Keratinocyte (primary cell): ENCODE measurements around the gene CNTNAP5. TPM values are rescaled to one million over a fixed set of nuclear protein-coding genes. Genes with fewer than 3 reads are reported as not detected.

ENCODE experiments used
- DNase-seq: peaks from one replicate; pipeline ENCODE4 v3.0.0-alpha.2; 2011; ENCODE audit warnings: low read depth, missing footprints, low spot score
- FAIRE-seq: peaks from 2 replicates; lab custom pipeline; 2011; peaks lifted over from hg19 to GRCh38; lab: Jason Lieb, UNC
- H2AFZ ChIP-seq: 2 replicates; pipeline ENCODE4 v1.6.0; 2012; ENCODE audit warnings: low read length, control low read depth, inconsistent platforms; ENCODE audit not compliant: control insufficient read depth
- H3K27ac ChIP-seq: 2 replicates; pipeline ENCODE4 v1.5.1; 2011; ENCODE audit warnings: low read length; ENCODE audit not compliant: control insufficient read depth, insufficient read depth
- H3K27me3 ChIP-seq: 3 replicates; pipeline ENCODE4 v1.6.0; 2011; ENCODE audit warnings: low read length; ENCODE audit not compliant: control insufficient read depth, insufficient read depth; ENCODE audit errors: extremely low read depth
- H3K36me3 ChIP-seq, 2 experiments: 2 replicates in 1 of 2; 3 replicates in 1 of 2; pipeline ENCODE4 v1.5.1; 2011; ENCODE audit warnings: low read length in 2 of 2, mild to moderate bottlenecking in 1 of 2; ENCODE audit not compliant: control insufficient read depth in 2 of 2, insufficient read depth in 2 of 2; ENCODE audit errors: extremely low read depth in 1 of 2
- H3K4me1 ChIP-seq: 3 replicates; pipeline ENCODE4 v1.5.1; 2011; ENCODE audit warnings: low read length; ENCODE audit not compliant: control insufficient read depth, insufficient read depth; ENCODE audit errors: extremely low read depth
- H3K4me2 ChIP-seq: 3 replicates; pipeline ENCODE4 v1.6.0; 2011; ENCODE audit warnings: low read depth, low read length; ENCODE audit not compliant: control insufficient read depth, insufficient read depth; ENCODE audit errors: extremely low read depth
- H3K4me3 ChIP-seq, 3 experiments: fragments of 200-600 bp in 1 of 3; sonication (generic) in 1 of 3; 2 replicates in 2 of 3; 3 replicates in 1 of 3; pipeline ENCODE4 v1.5.1; 2011 to 2016; ENCODE audit warnings: low read length in 3 of 3, mild to moderate bottlenecking in 3 of 3, control low read depth in 2 of 3, inconsistent platforms in 1 of 3, low read depth in 1 of 3, mixed read lengths in 1 of 3, mixed run types in 1 of 3, moderate library complexity in 1 of 3; ENCODE audit not compliant: control insufficient read depth in 2 of 3, insufficient read depth in 2 of 3; ENCODE audit errors: extremely low read depth in 1 of 3
- H3K79me2 ChIP-seq: 2 replicates; pipeline ENCODE4 v1.6.0; 2012; ENCODE audit warnings: low read length; ENCODE audit not compliant: control insufficient read depth, insufficient read depth
- H3K9ac ChIP-seq: 3 replicates; pipeline ENCODE4 v1.6.0; 2011; ENCODE audit warnings: low read length; ENCODE audit not compliant: control insufficient read depth, insufficient read depth; ENCODE audit errors: extremely low read depth
- H3K9me1 ChIP-seq: 3 replicates; pipeline ENCODE4 v1.6.0; 2011; ENCODE audit warnings: low read length; ENCODE audit not compliant: control insufficient read depth, insufficient read depth; ENCODE audit errors: extremely low read depth
- H3K9me3 ChIP-seq: 2 replicates; pipeline ENCODE4 v1.5.1; 2012; ENCODE audit warnings: low read depth, low read length; ENCODE audit not compliant: control insufficient read depth
- H4K20me1 ChIP-seq: 3 replicates; pipeline ENCODE4 v1.6.0; 2011; ENCODE audit warnings: low read length; ENCODE audit not compliant: control insufficient read depth, insufficient read depth; ENCODE audit errors: extremely low read depth
- CTCF ChIP-seq, 3 experiments: IDR thresholded peaks in 1 of 3; conservative IDR thresholded peaks in 1 of 3; optimal IDR thresholded peaks in 1 of 3; 2 replicates in 2 of 3; 3 replicates in 1 of 3; pipeline versions ENCODE3 to v1.5.1; 2011; ENCODE audit warnings: low read length in 3 of 3, mild to moderate bottlenecking in 3 of 3, moderate library complexity in 2 of 3, control low read depth in 1 of 3, inconsistent platforms in 1 of 3; ENCODE audit not compliant: insufficient read depth in 2 of 3; ENCODE audit errors: extremely low read depth in 1 of 3
- EZH2 ChIP-seq: IDR thresholded peaks from one replicate; pipeline ENCODE4 v1.6.1; 2012; ENCODE audit warnings: inconsistent platforms, mild to moderate bottlenecking, low read length, moderate library complexity
- dilution Hi-C: fragments of 300-500 bp; cut with MboI; formaldehyde crosslinking; loops from one replicate; pipeline ENCODE4 v1.7.0; 2020; ENCODE audit warnings: low sequenced_read_pairs; ENCODE audit not compliant: extremely low pct_ligation_motif_present
- polyA plus RNA-seq, 5 experiments: library from polyadenylated mRNA; depleted of rRNA in 3 of 5; stranded (reverse) in 3 of 5; stranded (forward) in 1 of 5; unstranded in 1 of 5; fragments of >200 nt; gene quantifications; 1 replicate in 1 of 5; 2 replicates in 3 of 5; 3 replicates in 1 of 5; pipeline versions ENCODE4 v1.2.1 to v1.2.3, GENCODE V29; 2011 to 2012; ENCODE audit warnings: missing spikeins in 2 of 5, low read depth in 1 of 5, low replicate concordance in 1 of 5

CNTNAP5 gene
- polyA plus RNA-seq, 1 donor (not counting 4 experiments of a cell fraction or from before 2014, with no cell fraction given), result not detected

GRCh38 chr2:124257120-124257519, 232.0 kb downstream of the CNTNAP5 start:
- no peak overlapping the region for H3K27ac ChIP-seq
- H3K9me3 ChIP-seq, result no peaks in the 10 kb centered on the region
- no peak overlapping the region for H2AFZ ChIP-seq
- FAIRE-seq (no peak), DNase-seq (no peak)
- no peak overlapping the region for H3K4me2 ChIP-seq
- TF ChIP-seq EZH2 (no peak), CTCF (optimal IDR thresholded peaks at IDR 0.05 in 1 of 3, IDR thresholded peaks at IDR 0.05 in 1 of 3, conservative IDR thresholded peaks at IDR 0.05 in 1 of 3; ENCODE audit: extremely low read depth in 1 of 3, insufficient read depth in 2 of 3, low read length in 3 of 3) (no peak)
- dilution Hi-C loops, result no loop called here
- H3K79me2 ChIP-seq, result no peaks in the 10 kb centered on the region
- no peak overlapping the region for H3K9ac ChIP-seq
- no peaks in the 10 kb centered on the region for H3K36me3 ChIP-seq
- H3K4me1 ChIP-seq, result no peaks in the 10 kb centered on the region
- H4K20me1 ChIP-seq, result no peaks in the 10 kb centered on the region
- no peaks in the 10 kb centered on the region for H3K9me1 ChIP-seq
- H3K4me3 ChIP-seq, result no peak overlapping the region
- no peaks in the 10 kb centered on the region for H3K27me3 ChIP-seq

- Histone ChIP-seq H4K20me1 (no peaks in the 10 kb centered on the region), H3K27me3 (no peaks in the 10 kb centered on the region), H2AFZ (no peak overlapping the region), H3K9ac (no peak overlapping the region), H3K4me2 (no peak overlapping the region), H3K9me1 (no peaks in the 10 kb centered on the region), H3K79me2 (no peaks in the 10 kb centered on the region), H3K4me3 (no peak overlapping the region), H3K27ac (no peak overlapping the region), H3K4me1 (no peaks in the 10 kb centered on the region), H3K9me3 (no peaks in the 10 kb centered on the region), H3K36me3 (no peaks in the 10 kb centered on the region)
- DNase-seq, result no peak
- dilution Hi-C loops, result no loop called here
- TF ChIP-seq EZH2 (no peak), CTCF (optimal IDR thresholded peaks at IDR 0.05 in 1 of 3, IDR thresholded peaks at IDR 0.05 in 1 of 3, conservative IDR thresholded peaks at IDR 0.05 in 1 of 3; ENCODE audit: extremely low read depth in 1 of 3, insufficient read depth in 2 of 3, low read length in 3 of 3) (no peak)
- FAIRE-seq, result no peak
Observed at GRCh38 chr2:124258140-124258880, 233.2 kb downstream of the CNTNAP5 start.
